Activated T-cell treated with anti-CD3 and anti-CD28 coated beads, Interleukin-2, amount 50 U/mL, for 72 hours (primary cell): ENCODE measurements around the gene FGD5. TPM values are rescaled to one million over a fixed set of nuclear protein-coding genes. Genes with fewer than 3 reads are reported as not detected.

Experiments used
- ATAC-seq, 2 donors: fragments of 150-1000 bp; cut with Tn5 transposase; replicated peaks in 1 of 2; 2 replicates each; pipeline ENCODE4 v1.10.0; 2021; ENCODE audit warnings: moderate library complexity in 2 of 2, mild to moderate bottlenecking in 1 of 2
- DNase-seq, 2 donors: peaks; one replicate each; pipeline ENCODE4 v3.0.0; 2021 to 2022; ENCODE audit warnings: mixed read lengths in 1 of 2
- H3K27ac Mint-ChIP-seq: one replicate; pipeline ENCODE4 v1.8.0; 2022; ENCODE audit warnings: mild to moderate bottlenecking, moderate library complexity, mixed read lengths
- H3K27me3 Mint-ChIP-seq: one replicate; pipeline ENCODE4 v1.8.0; 2022; ENCODE audit warnings: low read depth, mixed read lengths
- H3K36me3 Mint-ChIP-seq, 2 donors: one replicate each; pipeline ENCODE4 v1.8.0; 2022; ENCODE audit warnings: mixed read lengths in 2 of 2, mild to moderate bottlenecking in 1 of 2; ENCODE audit not compliant: insufficient read depth in 2 of 2
- H3K4me1 Mint-ChIP-seq: one replicate; pipeline ENCODE4 v1.8.0; 2022; ENCODE audit warnings: low read depth, mixed read lengths
- H3K4me3 Mint-ChIP-seq, 2 donors: one replicate each; pipeline ENCODE4 v1.8.0; 2022; ENCODE audit warnings: mild to moderate bottlenecking in 2 of 2, mixed read lengths in 2 of 2, moderate library complexity in 2 of 2
- H3K9me3 Mint-ChIP-seq, 2 donors: one replicate each; pipeline ENCODE4 v1.8.0; 2022; ENCODE audit warnings: mixed read lengths in 2 of 2
- total RNA-seq, 2 donors: library from RNA; stranded (reverse); gene quantifications; one replicate each; pipeline ENCODE4 v1.2.3, GENCODE V29; 2022

Gene FGD5
- total RNA-seq = not detected

- ATAC-seq (no peak), DNase-seq (no peak)
- Mint-ChIP-seq H3K27me3 (peaks cover 21% of the 10 kb centered on the region), H3K27ac (no peak within 1 kb of the TSS), H3K4me1 (no peaks in the 10 kb centered on the region), H3K9me3 (no peaks in the 10 kb centered on the region), H3K36me3 (no peaks in the 10 kb centered on the region), H3K4me3 (no peak within 1 kb of the TSS)
Observed at GRCh38 chr3:14818804-14819500, at the start of gene FGD5. Gene FGD5, plus strand, starts transcription at chr3:14818962. Its CDS starts 110 bp downstream, at chr3:14819072.

GRCh38 chr3:14769544-14770325 is 49.0 kb upstream of the FGD5 start:
- no peaks in the 10 kb centered on the region for H3K9me3 Mint-ChIP-seq
- no peak for DNase-seq
- no peak for ATAC-seq
- no peaks in the 10 kb centered on the region for H3K4me1 Mint-ChIP-seq
- H3K27me3 Mint-ChIP-seq = no peaks in the 10 kb centered on the region
- H3K4me3 Mint-ChIP-seq = no peak overlapping the region
- no peak overlapping the region for H3K27ac Mint-ChIP-seq
- no peaks in the 10 kb centered on the region for H3K36me3 Mint-ChIP-seq

- Mint-ChIP-seq H3K4me1 (no peaks in the 10 kb centered on the region), H3K4me3 (no peak overlapping the region), H3K9me3 (no peaks in the 10 kb centered on the region), H3K36me3 (no peaks in the 10 kb centered on the region), H3K27me3 (no peaks in the 10 kb centered on the region), H3K27ac (no peak overlapping the region)
- no peak for DNase-seq
- ATAC-seq = no peak
Observed at GRCh38 chr3:14770591-14770990, 48.2 kb upstream of the FGD5 start.

DNA sequence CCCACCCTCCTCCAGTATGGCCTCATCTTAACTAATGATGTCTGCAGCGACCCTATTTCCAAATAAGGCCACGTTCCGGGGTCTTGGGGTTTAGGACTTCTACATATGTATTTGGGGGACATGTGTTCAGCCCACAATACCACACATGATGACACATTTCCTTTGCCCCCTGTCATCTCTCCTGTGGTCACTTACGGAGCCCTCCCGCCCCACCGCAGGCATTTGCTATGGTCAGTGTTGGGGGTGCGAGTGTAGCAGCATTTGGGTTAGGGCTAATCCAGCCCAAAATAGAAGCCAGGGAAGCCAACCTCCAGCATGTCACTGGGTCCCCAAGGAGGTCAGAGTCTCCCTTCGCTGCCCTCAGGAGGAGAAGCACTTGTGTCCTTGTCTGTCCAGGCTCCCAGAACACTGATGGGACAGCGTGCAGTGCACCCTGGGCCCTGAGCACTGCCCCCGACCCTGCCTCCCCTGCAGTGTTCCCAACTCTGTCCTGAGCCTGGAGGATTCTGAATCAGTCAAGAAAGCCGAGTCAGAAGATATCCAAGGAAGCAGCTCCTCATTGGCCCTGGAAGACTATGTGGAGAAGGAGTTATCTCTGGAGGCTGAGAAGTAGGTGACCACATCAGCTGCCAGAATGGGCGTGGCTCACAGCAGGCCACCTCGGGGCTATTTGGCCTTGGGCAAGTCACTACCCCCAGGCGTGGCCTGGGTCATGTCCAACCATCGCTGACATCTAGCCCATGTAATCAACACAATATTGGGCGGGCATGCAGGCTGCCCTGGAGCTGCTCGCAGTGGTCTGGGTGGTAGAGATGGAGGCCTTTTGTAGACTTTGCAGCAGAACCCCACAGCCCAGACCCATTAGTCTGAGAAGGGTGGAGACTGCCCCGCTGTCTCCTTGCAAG is 46.9 kb upstream of the FGD5 start:
- Mint-ChIP-seq H3K4me3 (no peak overlapping the region), H3K9me3 (no peaks in the 10 kb centered on the region), H3K27ac (no peak overlapping the region), H3K27me3 (no peaks in the 10 kb centered on the region), H3K36me3 (no peaks in the 10 kb centered on the region), H3K4me1 (no peaks in the 10 kb centered on the region)
- DNase-seq (no peak), ATAC-seq (no peak)

DNA sequence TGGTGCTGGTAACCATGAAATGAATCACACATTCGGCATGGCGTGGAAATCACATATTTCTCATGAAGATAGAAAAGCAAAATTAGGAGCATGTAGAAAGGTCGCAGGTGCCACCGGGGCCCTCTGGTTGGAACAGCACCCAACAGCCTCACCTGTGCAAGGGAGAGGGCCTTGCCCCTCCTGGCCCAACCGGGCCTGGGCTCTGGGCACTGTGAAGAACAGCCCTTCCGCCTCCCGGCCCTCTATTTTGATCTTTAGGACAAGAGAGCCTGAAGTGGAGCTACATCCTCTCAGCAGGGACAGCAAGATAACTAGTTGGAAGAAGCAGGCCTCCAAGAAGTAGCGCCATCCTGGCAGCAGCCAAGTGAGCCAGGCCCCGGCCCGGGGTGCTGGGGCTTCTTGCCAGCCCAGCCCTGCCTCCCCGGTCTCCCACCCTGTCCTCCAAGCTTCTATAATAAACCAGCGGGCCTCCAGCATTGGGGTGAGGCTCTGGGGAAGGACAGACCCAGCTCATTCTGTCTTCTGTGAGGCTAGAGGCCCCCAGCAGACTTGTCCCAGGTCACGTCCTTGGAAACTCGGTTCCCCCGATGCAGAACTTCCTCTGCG is 46.1 kb upstream of the FGD5 start:
- no peaks in the 10 kb centered on the region for H3K9me3 Mint-ChIP-seq
- H3K4me1 Mint-ChIP-seq = no peaks in the 10 kb centered on the region
- ATAC-seq (no peak), DNase-seq (no peak)
- H3K27ac Mint-ChIP-seq = no peak overlapping the region
- no peaks in the 10 kb centered on the region for H3K36me3 Mint-ChIP-seq
- H3K4me3 Mint-ChIP-seq = no peak overlapping the region
- H3K27me3 Mint-ChIP-seq = no peaks in the 10 kb centered on the region

- no peaks in the 10 kb centered on the region for H3K9me3 Mint-ChIP-seq
- H3K4me3 Mint-ChIP-seq = no peak overlapping the region
- H3K27ac Mint-ChIP-seq = no peak overlapping the region
- peaks cover 0 to 2% of the 10 kb centered on the region in 2 donors for H3K36me3 Mint-ChIP-seq
- no peaks in the 10 kb centered on the region for H3K4me1 Mint-ChIP-seq
- no peak for ATAC-seq
- H3K27me3 Mint-ChIP-seq = no peaks in the 10 kb centered on the region
- DNase-seq = no peak
Observed at GRCh38 chr3:14773281-14773680, 45.5 kb upstream of the FGD5 start.

- ATAC-seq = no peak
- DNase-seq = no peak
- no peak overlapping the region for H3K4me3 Mint-ChIP-seq
- H3K9me3 Mint-ChIP-seq = peaks cover 0 to 4% of the 10 kb centered on the region in 2 donors
- peaks cover 0 to 6% of the 10 kb centered on the region in 2 donors for H3K36me3 Mint-ChIP-seq
- no peak overlapping the region for H3K27ac Mint-ChIP-seq
- no peaks in the 10 kb centered on the region for H3K27me3 Mint-ChIP-seq
- H3K4me1 Mint-ChIP-seq = no peaks in the 10 kb centered on the region
Observed at GRCh38 chr3:14773691-14774128, 45.1 kb upstream of the FGD5 start.

- no peaks in the 10 kb centered on the region for H3K4me1 Mint-ChIP-seq
- H3K9me3 Mint-ChIP-seq = peaks cover 2 to 6% of the 10 kb centered on the region in 2 donors
- H3K27me3 Mint-ChIP-seq = peaks cover 2% of the 10 kb centered on the region
- ATAC-seq (no peak), DNase-seq (no peak)
- H3K36me3 Mint-ChIP-seq = peaks cover 2 to 10% of the 10 kb centered on the region in 2 donors
- H3K4me3 Mint-ChIP-seq = no peak overlapping the region
- H3K27ac Mint-ChIP-seq = no peak overlapping the region
Observed at GRCh38 chr3:14774431-14774830, 44.3 kb upstream of the FGD5 start.

- DNase-seq = no peak
- Mint-ChIP-seq H3K27ac (no peak overlapping the region), H3K9me3 (peaks cover 4 to 6% of the 10 kb centered on the region in 2 donors), H3K4me3 (no peak overlapping the region), H3K27me3 (peaks cover 6% of the 10 kb centered on the region), H3K4me1 (no peaks in the 10 kb centered on the region), H3K36me3 (peaks cover 2 to 10% of the 10 kb centered on the region in 2 donors)
- no peak for ATAC-seq
Observed at GRCh38 chr3:14775011-14775410, 43.8 kb upstream of the FGD5 start.

- Mint-ChIP-seq H3K9me3 (peaks cover 4 to 6% of the 10 kb centered on the region in 2 donors), H3K27ac (no peak overlapping the region), H3K4me3 (no peak overlapping the region), H3K27me3 (peaks cover 6% of the 10 kb centered on the region), H3K4me1 (no peaks in the 10 kb centered on the region), H3K36me3 (peaks cover 2 to 10% of the 10 kb centered on the region in 2 donors)
- ATAC-seq = no peak
- no peak for DNase-seq
Observed at GRCh38 chr3:14775563-14775962, 43.2 kb upstream of the FGD5 start.

GRCh38 chr3:14779069-14779685 is 39.6 kb upstream of the FGD5 start:
- no peak for ATAC-seq
- DNase-seq = no peak
- H3K27me3 Mint-ChIP-seq = peaks cover 6% of the 10 kb centered on the region
- no peaks in the 10 kb centered on the region for H3K4me1 Mint-ChIP-seq
- no peak overlapping the region for H3K27ac Mint-ChIP-seq
- no peak overlapping the region for H3K4me3 Mint-ChIP-seq
- H3K9me3 Mint-ChIP-seq = peaks cover 4 to 6% of the 10 kb centered on the region in 2 donors
- peaks cover 2 to 10% of the 10 kb centered on the region in 2 donors for H3K36me3 Mint-ChIP-seq

DNA sequence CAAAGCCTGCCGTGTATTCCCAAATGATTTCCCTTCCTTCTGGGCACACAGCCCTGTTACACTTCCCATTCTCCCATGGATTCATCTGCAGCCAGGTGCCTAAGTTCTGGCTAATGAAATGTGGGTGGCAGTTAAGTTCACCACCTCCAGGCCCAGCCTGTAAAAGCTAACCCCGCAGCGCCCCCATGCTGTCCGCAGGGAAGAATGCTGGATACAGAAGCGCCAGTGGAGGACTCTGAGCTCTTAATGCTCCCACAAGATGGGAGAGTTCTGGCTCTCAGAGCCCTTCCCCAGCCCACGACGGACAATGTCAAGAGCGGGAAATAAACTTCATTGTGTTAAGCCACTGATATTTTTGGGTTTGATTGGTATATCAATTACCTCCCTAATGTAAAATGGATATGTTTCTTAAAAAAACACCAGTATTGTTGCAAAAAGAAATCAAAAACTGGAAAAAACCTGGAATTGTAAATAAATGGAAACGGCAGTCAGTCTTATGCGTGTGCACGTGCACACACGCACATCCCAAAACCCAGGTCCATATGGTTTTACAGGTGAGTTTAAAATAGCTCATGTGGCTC is 37.7 kb upstream of the FGD5 start:
- Mint-ChIP-seq H3K27ac (no peak overlapping the region), H3K27me3 (peaks cover 6% of the 10 kb centered on the region), H3K36me3 (peaks cover 2 to 10% of the 10 kb centered on the region in 2 donors), H3K4me1 (no peaks in the 10 kb centered on the region), H3K9me3 (peaks cover 4 to 6% of the 10 kb centered on the region in 2 donors), H3K4me3 (no peak overlapping the region)
- peak; percentile 38 to 45 for DNase-seq
- peak in 1 of 2 donors; percentile 48 for ATAC-seq
